Stimulated activated CD8-positive, alpha-beta memory T cell treated with anti-CD3 and anti-CD28 coated beads, Interleukin-12 subunit alpha, Interleukin-12 subunit beta, amount 100 ng/mL, for 24 hours (primary cell): ENCODE measurements around the gene MERTK.
A peak's percentile ranks its signal among the peaks of the same experiment; 100 is the strongest.
"Not testable (repeated sequence)": the region's sequence is repeated elsewhere in the genome, so short reads cannot be mapped to it uniquely, and the experiment has no call there.

Source experiments
- DNase-seq: peaks from one replicate; pipeline ENCODE4 v3.0.0-alpha.2; 2020; ENCODE audit errors: extremely low read depth

Gene MERTK

DNA sequence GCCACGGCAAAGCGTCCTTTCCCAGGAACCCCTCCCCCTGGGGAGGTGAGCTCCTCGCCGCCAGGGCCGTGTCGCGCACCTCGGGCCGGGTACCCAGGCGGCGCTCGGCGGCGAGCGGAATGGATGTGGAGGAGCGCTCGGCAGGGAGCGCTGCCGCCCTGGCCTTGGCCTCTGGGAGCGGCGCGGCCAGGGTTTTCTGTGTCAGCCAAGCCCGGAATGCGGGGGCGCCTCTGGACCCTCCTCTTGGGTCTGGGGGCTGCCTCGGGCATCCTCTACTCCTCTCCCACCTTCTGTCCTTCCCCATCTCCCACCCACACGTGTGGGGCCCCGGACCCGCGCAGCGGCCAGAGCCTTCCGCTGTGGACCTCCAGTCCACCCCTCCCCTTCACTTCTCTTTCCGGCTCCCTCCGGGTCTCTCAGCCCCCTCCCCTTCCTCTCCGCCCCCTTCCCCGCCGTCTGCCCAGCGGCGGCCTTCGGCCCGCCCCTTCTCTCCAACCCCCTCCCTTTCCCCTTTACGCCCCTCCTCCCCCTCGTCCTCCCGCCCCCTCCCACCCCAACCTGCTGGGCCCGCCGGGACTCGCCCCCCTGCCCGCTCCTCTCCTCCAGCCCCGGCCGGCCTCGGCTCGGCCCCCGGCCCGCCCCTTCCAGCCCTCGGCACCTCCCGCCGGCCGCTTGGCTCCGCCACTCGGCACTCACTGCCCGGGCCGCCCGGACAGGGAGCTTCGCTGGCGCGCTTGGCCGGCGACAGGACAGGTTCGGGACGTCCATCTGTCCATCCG lies at the start of gene MERTK:
MERTK (plus strand) TSS at position 684 of the 779 bp plus-strand sequence. CDS start 129 bp downstream, outside the sequence.
- no peak for DNase-seq

DNA sequence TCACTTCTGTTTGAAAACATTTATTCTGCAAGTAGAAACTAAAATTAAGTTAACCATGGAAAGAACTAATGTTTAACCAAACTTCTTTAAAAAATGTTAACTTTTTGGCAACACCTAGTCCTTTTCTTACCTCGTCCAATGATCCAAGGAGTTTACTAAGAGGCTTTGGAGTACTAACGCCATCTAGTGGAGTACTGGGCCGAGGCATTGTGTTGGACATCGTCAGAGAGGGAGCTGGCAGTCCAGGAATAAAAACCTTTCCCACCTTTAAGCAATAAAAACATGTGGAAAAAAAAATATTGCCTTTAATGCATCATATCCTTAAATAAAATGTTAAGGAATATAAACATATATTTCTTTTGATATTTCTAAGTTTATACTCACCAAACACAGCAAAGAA lies 47.8 kb upstream of the MERTK start:
- not testable (repeated sequence) for DNase-seq

DNA sequence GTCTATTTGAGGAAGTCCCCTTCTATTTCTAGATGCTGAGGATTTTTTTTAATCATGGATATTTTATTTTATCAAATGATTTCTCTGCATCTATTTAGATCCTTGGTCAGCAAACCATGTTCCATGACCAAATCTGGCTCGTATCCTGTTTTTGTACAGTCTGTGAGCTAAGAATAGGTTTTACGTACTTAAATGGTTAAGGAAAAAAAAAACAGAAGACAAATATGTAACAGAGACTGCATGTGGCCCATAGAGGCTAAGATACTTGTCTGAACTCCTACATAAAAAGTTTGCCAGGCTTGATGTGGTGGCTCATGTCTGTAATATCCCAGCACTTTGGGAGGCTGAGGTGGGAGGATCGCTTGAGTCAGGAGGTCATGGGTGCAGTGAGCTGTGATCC lies 45.9 kb upstream of the MERTK start:
- not testable (repeated sequence) for DNase-seq

DNA sequence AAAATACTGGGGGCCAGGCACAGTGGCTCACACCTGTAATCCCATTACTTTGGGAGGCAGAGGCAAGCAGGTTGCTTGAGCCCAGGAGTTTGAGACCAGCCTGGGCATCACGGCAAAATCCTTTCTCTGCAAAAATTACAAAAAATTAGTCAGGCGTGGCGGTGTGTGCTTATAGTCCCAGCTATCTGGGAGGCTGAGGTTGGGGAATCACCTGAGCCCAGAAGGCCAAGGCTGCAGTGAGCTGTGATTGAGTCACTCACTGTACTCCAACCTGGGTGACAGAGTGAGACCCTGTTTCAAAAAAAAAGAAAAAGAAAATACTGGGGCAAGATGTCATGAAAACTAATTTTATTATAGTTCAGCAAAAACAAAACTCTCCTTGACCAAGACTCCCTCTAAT lies 38.4 kb upstream of the MERTK start:
- not testable (repeated sequence) for DNase-seq

DNA sequence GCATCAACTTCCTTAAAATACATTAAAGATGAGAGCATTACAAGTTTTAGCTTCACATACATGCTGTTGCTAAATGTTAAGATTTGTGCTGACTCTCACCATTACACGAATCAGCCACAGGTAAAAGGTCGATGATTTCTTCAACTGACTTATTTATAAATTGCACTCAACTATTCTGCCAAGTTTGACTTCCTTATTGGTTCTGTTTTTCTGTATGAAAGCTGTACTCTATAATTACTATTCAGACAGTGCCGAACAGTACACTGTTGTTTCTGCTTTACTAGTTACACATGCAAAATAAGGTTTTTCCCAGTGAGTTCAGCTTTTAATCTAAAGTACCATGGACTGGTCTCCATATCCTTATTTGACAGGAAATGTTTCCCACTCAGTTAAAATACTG lies 33.3 kb upstream of the MERTK start:
- not testable (repeated sequence) for DNase-seq

DNA sequence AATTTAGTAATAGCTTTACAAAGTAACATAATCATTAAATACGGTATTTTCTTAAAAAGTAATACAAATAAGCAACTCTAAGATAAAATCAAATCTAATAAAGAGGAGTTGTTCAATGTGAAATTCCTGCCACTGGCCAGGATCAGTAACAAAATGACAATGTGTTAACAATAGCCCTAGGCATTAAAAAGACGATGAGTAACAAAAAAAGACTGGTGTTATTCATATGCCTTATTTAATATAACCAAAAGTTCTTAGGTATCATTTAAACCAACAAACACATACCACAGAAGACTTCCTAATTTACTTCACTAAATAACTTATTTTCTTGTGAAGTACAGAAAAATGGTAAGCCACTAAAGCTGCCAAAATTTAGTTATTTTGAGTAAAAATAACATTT lies 25.6 kb upstream of the MERTK start:
- DNase-seq, result not testable (repeated sequence)

DNA sequence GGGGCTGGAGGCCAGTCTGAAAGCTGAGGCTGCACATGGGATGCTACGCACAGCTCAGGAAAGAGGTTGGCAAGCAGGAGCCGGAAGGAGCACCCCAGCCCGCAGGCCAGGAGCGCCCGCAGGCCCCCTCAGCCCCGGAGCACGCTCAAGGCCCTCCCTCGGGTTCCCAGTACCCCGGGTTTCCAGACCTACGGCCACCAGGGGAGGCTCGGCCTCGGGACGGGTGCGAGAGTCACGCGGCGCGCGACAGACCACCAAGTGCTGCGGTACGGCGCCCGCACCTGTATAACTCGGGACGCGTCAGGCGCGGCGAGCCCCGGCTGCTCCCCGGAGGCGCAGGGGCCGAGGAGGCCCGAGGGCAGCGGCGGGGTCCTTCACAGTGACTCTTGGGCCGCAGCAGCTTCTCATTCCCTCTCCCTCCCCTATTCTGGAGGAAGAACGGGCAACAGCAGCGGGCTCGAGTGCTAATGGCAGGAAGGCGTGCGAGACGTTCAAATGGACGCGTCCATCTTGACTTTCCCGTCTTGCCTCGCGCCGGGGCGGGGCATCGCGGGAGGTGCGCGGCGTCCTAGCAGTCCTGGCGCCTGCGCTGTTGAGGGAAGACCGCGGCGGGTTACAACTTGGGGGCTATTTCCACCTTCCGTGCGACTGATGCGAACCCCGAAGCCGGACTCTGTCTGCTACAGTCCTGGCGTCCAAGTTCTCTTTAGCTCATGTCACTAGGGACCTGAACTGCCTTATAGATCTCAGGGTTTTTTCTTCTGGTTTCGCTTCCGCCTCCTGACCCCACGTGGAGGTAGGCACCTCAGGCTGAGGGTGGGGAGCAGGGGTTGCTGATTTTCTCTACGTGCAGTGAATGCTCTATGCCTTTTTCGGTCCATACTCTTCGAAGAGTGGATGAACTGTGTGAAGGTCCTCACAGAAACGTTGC lies 14.5 kb upstream of the MERTK start, which contains the start of gene ANAPC1:
ANAPC1 (minus strand) TSS at position 533 of the 931 bp plus-strand sequence. CDS start 3,368 bp downstream, outside the sequence.
- DNase-seq, result peak; percentile 69

DNA sequence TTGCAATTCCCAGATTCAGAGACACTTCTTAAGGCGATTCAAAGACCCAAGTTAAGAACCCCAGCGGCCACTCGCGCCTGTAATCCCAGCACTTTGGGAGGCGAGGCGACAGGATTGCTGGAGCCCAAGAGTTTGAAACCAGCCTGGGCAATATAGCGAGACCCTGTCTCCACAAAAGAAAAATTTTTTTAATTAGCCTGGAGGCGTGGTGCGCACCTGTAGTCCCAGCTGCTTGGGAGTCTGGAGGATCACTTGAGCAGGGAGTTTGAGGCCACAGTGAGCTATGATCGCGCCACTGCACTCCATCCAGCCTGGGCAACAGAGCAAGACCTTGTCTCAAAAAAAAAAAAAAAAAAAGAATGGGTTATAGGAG lies 13.8 kb upstream of the MERTK start:
- DNase-seq, result no peak

DNA sequence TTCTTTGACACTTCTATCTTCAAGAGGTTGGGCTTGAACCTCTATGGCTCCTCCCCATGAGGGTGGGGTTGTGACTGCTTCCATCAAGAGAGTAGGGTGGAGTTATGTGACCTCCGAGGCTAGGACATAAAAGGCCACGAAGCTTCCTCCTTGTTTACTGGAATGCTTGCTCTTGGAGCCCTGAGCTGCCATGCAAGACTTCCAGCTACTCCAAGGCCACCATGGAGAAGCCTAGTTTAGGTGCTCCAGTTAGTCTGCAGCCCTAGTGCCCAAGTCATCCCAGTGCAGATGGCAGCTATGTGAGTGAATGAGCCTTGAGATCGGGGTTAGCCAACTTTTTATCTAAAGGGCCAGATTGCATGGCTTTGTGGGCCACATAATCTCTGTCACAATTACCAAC lies 2.4 kb upstream of the MERTK start:
- DNase-seq, result no peak

DNA sequence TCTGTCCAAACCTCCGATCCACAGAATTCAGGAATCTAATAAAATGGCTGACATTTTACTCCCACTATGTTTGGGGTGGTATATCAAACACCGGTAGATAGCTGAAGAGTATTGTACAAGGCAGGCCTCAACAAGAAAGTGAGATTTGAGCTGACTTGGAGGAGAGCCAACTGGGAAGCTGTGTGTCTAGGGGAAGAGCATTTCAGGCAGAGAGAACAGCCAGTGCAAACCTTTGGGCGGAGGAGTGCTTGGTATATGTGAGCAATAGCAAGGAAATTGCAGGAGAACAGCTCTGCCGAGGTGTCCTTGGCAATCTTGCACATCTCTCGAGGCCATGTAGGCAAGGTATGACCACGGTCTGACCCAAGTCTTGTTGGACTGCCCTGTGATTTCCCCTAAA lies 1.8 kb upstream of the MERTK start:
- DNase-seq, result no peak

DNA sequence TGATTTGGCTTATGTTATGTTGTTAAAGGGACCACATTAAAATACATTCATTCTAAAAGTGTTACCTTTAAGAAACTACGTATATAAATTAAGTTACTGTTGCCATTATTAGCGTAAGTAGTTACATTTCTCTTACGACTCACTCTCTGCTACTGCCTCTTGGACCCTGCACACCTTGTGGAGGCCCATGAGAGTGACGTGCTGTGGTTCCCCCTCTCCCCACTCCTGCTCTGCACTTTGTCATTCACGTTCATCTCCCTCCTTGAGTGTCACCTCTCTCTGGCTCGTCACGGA lies 830 bp upstream of the MERTK start:
- DNase-seq, result no peak

DNA sequence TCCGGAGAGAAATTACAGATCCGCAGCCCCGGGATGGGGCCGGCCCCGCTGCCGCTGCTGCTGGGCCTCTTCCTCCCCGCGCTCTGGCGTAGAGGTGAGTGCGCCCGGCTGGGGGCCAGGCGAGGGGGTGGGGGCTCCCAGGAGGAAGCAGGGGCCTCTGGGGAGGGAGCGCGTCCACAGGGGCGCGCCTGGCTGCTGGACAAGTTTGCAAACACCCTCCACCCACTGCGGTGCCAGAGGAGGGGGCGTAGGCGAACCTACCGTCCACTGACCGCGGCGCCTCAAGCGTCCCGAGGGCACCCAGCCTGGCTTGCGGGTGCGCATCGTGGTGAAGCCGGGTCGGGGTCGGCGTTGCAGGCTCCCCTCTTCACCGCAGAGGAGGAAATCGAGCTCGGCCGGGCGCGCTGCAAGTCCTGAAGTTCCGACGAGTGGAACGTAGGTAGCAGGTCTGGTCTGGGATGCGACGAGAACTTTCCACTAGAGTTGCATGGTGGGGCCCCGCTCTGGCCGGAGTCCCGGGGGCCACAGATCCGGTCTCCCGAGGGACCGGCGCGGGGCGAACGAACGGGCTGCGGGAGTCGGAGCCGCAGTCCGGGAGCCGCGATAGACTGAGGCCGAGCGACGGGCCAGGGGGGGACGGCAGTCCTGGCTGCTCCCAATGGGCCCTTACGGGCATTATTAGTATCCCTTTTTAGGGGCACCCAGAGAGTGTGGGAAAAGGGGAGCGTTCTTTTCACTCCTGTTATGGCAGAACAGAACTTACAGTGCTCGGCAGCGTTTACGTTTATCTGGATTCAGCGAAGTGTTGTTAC lies 502 bp downstream of the MERTK start:
- DNase-seq, result no peak

DNA sequence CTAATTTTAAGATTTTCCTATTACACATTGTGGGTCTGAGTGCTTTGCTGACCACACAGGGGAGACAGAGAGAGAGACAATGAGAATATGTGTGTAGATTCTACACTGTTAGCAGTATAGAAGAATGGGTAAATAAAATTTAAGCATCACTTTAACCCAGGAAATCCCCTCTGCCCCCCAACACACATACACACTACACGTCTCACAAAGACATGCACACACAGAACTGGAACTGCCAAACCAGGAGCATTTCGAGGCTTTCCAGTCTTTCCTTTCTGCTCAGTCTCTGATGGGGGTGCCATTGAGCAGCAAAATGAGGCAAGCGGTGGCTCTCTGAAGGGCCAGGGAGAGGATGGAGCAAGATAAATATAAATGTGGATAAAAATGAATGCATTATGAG lies 2.5 kb downstream of the MERTK start:
- no peak for DNase-seq

DNA sequence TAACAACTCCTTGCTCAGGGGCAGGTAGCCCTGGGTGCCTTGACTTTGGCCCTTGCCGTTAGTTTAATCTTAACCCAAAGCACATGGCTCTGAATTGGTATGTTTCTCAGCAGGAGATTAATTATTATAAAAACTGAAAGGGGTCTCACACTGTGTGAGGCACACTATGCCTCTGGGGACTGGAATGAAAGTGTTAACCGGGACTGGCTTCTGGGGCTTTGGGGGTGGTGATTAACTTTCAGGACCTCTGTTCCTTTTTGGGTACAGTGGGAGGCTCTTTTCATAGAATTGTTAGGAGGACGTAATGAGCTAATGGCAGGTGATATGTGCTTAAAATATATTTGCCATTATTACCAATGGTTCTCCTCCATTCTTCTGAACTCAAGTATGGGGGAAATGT lies 5.1 kb downstream of the MERTK start:
- no peak for DNase-seq

DNA sequence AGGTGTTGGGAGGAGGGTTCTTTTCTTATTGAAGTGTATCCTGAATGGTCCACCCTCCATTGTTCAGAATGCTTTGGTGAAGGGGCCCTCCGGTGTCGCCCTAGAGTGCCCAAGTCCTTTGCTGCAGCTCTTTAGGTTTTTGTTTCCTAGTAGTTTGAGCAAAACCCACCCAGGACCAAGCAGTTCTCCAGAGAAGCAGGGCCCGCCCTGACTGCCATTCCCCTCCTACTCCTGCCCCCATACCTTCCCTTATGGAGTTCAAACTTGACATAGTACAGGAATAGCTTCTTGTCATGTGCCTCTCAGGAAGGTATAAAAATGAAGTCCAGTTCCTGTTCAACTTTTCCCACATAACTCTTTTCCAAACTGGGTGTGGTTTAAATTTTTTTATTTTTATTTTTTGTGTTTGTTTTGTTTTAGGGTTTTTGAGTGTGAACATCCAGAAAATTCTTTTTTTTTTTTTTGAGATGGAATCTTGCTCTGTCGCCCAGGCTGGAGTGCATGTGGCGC lies 5.6 kb downstream of the MERTK start:
- no peak for DNase-seq

DNA sequence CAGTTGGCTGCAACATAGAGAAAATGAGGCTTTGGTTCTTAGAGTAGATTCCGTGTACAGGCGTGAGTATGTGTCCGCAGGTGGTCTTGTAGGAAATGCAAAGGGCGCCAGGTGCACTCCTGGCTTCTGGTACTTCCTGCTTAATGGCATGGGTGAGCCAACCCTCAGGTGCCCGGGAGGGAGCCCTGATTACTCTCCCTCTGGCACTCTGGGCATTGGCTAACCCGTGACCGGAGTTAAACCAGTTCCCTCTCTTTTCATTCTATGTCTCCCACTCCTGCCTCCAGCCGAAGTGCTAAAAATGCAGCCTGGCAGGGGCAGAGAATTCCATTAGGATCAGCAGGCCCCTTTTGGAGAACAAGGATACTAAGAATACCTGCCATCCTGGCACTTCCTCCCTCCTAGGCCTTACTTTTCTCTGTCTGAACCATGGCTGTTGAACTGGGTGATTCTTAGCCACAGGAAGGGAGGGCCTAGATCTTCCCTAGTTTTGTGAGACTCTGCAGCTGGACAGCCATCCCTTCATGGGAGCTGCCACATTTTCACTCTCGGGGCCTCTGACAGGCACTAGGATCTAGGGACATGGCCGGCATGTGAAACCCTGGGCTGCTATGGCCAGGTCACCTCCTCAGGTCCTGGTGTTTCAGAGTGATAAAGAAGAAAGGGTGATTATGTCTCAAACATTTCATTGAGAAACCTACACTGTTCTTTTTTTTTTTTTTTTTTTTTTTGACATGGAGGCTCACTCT lies 6.5 kb downstream of the MERTK start:
- DNase-seq, result no peak

DNA sequence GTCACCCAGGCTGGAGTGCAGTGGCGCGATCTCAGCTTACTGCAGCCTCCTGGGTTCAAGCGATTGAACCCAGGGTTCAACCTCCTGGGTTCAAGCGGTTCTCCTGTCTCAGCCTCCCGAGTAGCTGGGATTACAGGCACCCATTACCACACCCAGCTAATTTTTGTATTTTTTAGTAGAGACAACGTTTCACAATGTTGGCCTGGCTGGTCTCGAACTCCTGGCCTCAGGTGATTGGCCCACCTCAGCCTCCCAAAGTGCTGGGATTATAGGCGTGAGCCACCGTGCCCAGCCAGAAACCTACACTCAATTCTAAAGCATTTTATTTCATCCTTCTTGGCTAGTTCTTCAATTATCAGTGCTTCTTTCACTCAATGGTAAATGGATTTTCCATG lies 7.1 kb downstream of the MERTK start:
- DNase-seq, result not testable (repeated sequence)

DNA sequence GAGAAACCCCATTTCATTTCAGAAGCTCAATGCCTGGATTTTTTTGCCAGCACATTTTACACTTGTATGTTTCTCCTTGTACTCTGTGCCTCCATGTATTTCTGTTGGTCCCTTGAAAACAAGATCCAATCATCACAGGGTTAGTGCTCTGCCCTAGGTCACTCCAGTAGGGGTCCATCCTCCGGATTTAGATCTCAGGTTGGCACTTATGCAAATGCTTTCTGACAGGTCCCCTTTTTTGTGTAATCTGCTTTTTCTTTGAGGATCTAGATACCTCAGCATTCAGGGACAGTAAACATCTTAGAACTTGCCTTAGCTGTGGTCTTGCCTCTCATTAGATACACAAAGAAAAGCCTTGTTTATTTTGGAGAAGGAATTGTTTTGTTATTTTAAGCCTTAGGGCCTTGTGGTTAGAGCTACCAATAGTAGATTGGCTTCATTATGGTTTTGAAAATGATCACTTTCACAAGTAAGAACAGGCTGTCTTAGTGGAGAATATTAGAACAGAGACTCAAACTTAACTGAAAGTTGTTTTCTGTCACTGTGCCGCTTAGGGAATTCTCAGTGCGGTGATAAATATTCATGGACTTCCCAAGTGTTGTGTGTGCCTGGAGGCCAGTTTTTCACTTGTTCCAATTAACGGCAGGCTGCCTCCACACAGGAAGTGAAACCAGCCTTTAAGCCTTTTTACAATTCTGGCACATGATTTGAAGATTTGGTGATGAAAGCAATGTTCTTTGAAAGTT lies 7.8 kb downstream of the MERTK start:
- DNase-seq, result no peak

DNA sequence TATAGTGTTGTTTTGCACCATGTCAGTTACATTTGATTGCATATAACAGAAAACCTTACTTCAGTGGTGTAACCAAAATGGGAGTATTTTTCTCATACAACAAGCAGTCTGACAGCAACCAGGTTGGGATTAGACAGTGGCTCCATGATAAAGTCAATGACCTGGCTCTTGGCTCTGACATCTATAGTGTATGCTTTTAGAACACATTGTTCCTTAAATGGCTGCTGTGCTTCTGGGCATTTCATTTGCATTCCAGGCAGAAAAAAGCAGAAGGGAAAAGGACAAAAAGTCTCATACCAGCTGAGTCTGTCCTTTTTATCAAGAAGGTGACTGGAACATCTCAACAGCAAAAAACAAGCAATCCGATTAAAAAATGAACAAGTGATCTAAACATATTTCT lies 10.2 kb downstream of the MERTK start:
- no peak for DNase-seq

DNA sequence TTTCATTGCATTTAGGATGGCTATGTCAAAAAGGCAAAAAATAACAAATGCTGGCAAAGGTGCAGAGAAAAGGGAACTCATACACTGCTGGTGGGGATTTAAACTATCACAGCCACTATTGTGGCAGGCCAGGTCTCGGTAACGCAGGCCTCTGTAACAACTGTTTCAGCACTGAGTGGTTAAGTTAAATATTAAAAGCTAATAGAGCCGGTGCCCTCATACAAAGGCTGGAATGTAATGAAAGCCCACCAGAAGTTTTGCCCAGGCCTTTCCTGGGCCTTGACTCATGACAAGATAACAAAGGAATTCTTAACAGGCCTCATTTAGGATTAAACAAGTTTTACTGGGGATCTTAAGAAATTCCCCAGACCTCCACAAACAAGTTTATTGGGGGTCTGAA lies 10.7 kb downstream of the MERTK start:
- no peak for DNase-seq
